Ascending aorta (tissue), 2 donors: Measurements from ENCODE around the gene IL10RB. TPM values are rescaled to one million over a fixed set of nuclear protein-coding genes. Genes with fewer than 3 reads are reported as not detected.
A peak's percentile ranks its signal among the peaks of the same experiment; 100 is the strongest.
"Not testable (repeated sequence)": the region's sequence is repeated elsewhere in the genome, so short reads cannot be mapped to it uniquely, and the experiment has no call there.

Source experiments
- DNase-seq, 2 donors: peaks; one replicate each; pipeline ENCODE4 v3.0.0-alpha.2; 2019; ENCODE audit warnings: low spot score in 2 of 2
- H3K27ac ChIP-seq, 2 donors: fragments of 200-600 bp; sonication (generic); one replicate each; pipeline ENCODE4 v1.5.1; 2016 to 2017; ENCODE audit warnings: mild to moderate bottlenecking in 1 of 2
- H3K27me3 ChIP-seq: fragments of 200-600 bp; sonication (generic); one replicate; pipeline ENCODE4 v1.5.1; 2017
- H3K36me3 ChIP-seq, 2 donors: fragments of 200-600 bp; sonication (generic); one replicate each; pipeline ENCODE4 v1.5.1; 2016
- H3K4me1 ChIP-seq, 2 donors: fragments of 200-600 bp; sonication (generic); one replicate each; pipeline ENCODE4 v1.5.1; 2016 to 2017; ENCODE audit warnings: mild to moderate bottlenecking in 1 of 2
- H3K4me3 ChIP-seq, 2 donors: fragments of 200-600 bp; sonication (generic); one replicate each; pipeline ENCODE4 v1.5.1; 2016 to 2017; ENCODE audit warnings: mild to moderate bottlenecking in 1 of 2
- H3K9me3 ChIP-seq, 2 donors: fragments of 200-600 bp; sonication (generic); one replicate each; pipeline ENCODE4 v1.5.1; 2016
- CTCF ChIP-seq, 3 experiments: fragments of 200-600 bp in 2 of 3; fragments of 450-650 bp in 1 of 3; sonication (generic) in 2 of 3; IDR thresholded peaks; one replicate each; pipeline ENCODE4 v1.5.1; 2016 to 2019; ENCODE audit warnings: antibody characterized with exemption in 3 of 3, mild to moderate bottlenecking in 1 of 3, moderate library complexity in 1 of 3
- intact Hi-C: fragments of 100-400 bp; cut with DNase I; formaldehyde crosslinking; loops from one replicate; pipeline ENCODE4 v1.15.1; 2023
- total RNA-seq: library from RNA; depleted of rRNA; stranded (reverse); fragments of >200 nt; gene quantifications from one replicate; pipeline ENCODE4 v1.1.0, GENCODE V29; 2016

The IL10RB gene
- 39.1 TPM for total RNA-seq

- peaks cover 0 to 10% of the 10 kb centered on the region in 2 donors for H3K4me1 ChIP-seq
- H3K9me3 ChIP-seq = no peaks in the 10 kb centered on the region
- peak within 1 kb of the TSS; percentile 84 for H3K27ac ChIP-seq
- H3K27me3 ChIP-seq = no peaks in the 10 kb centered on the region
- peak in 1 of 2 donors; percentile 85 for DNase-seq
- TF ChIP-seq CTCF (IDR thresholded peaks at IDR 0.05) = no peak
- H3K4me3 ChIP-seq = peak within 1 kb of the TSS; percentile 76 to 89
- H3K36me3 ChIP-seq = peaks cover 6 to 19% of the 10 kb centered on the region in 2 donors
- intact Hi-C loops = loop anchor here (1.0 to 10.0 kb wide), 6 partner anchors 35 to 539 kb away; partner anchors contain the start of genes IFNAR1, PAXBP1 and SYNJ1
Observed at GRCh38 chr21:33266050-33266788, at the start of gene IL10RB. IL10RB (plus strand) TSS chr21:33266367; CDS start chr21:33266466, 99 bp downstream.

- no peaks in the 10 kb centered on the region for H3K36me3 ChIP-seq
- H3K27me3 ChIP-seq = no peaks in the 10 kb centered on the region
- TF ChIP-seq CTCF (IDR thresholded peaks at IDR 0.05) = no peak
- peaks cover 0 to 1% of the 10 kb centered on the region in 2 donors for H3K9me3 ChIP-seq
- intact Hi-C loops = no loop called here
- DNase-seq = no peak
- H3K27ac ChIP-seq = no peak overlapping the region
- no peak overlapping the region for H3K4me3 ChIP-seq
- H3K4me1 ChIP-seq = no peaks in the 10 kb centered on the region
Observed at GRCh38 chr21:33217138-33217520, 49.0 kb upstream of the IL10RB start.

GRCh38 chr21:33219300-33219699, 46.9 kb upstream of the IL10RB start:
- no peaks in the 10 kb centered on the region for H3K27me3 ChIP-seq
- no peak overlapping the region for H3K4me3 ChIP-seq
- no peak overlapping the region for H3K27ac ChIP-seq
- DNase-seq = no peak
- no peak for TF ChIP-seq CTCF (IDR thresholded peaks at IDR 0.05)
- H3K36me3 ChIP-seq = no peaks in the 10 kb centered on the region
- intact Hi-C loops = no loop called here
- no peaks in the 10 kb centered on the region for H3K4me1 ChIP-seq
- H3K9me3 ChIP-seq = peaks cover 0 to 6% of the 10 kb centered on the region in 2 donors

- no peaks in the 10 kb centered on the region for H3K27me3 ChIP-seq
- H3K4me3 ChIP-seq = no peak overlapping the region
- DNase-seq = no peak
- H3K36me3 ChIP-seq = no peaks in the 10 kb centered on the region
- H3K9me3 ChIP-seq = peaks cover 0 to 6% of the 10 kb centered on the region in 2 donors
- TF ChIP-seq CTCF (IDR thresholded peaks at IDR 0.05) = no peak
- no peak overlapping the region for H3K27ac ChIP-seq
- intact Hi-C loops = no loop called here
- H3K4me1 ChIP-seq = no peaks in the 10 kb centered on the region
Observed at GRCh38 chr21:33219954-33220353, 46.2 kb upstream of the IL10RB start.

GRCh38 chr21:33225376-33225775, 40.8 kb upstream of the IL10RB start:
- H3K9me3 ChIP-seq, H3K4me1 ChIP-seq, intact Hi-C loops, H3K27me3 ChIP-seq, DNase-seq, H3K27ac ChIP-seq, H3K4me3 ChIP-seq, H3K36me3 ChIP-seq: not testable (repeated sequence)

GRCh38 chr21:33228455-33228854, 37.7 kb upstream of the IL10RB start:
- no peak for DNase-seq
- Histone ChIP-seq H3K27ac (no peak overlapping the region), H3K36me3 (no peaks in the 10 kb centered on the region), H3K4me1 (peaks cover 0 to 23% of the 10 kb centered on the region in 2 donors), H3K9me3 (no peaks in the 10 kb centered on the region), H3K27me3 (no peaks in the 10 kb centered on the region), H3K4me3 (no peak overlapping the region)
- intact Hi-C loops = loop anchor here (2.0 kb wide), 1 partner anchor 24 kb away; no protein-coding TSS in a partner anchor
- no peak for TF ChIP-seq CTCF (IDR thresholded peaks at IDR 0.05)
